H1 (cell line): Measurements from ENCODE around the gene NCAPD2. TPM values are rescaled to one million over a fixed set of nuclear protein-coding genes. Genes with fewer than 3 reads are reported as not detected.
A peak's percentile ranks its signal among the peaks of the same experiment; 100 is the strongest.

Source experiments
- ASH2L ChIP-seq: fragments of 200-600, 300-600 bp; sonication (generic); IDR thresholded peaks from one replicate; pipeline ENCODE4 v1.7.1; 2017; ENCODE audit warnings: low read length
- ATF2 ChIP-seq: IDR thresholded peaks from 2 replicates; pipeline ENCODE4 v1.6.1; 2012; ENCODE audit warnings: low read length, inconsistent platforms
- BACH1 ChIP-seq: IDR thresholded peaks from 2 replicates; pipeline ENCODE4 v1.6.1; 2012; ENCODE audit warnings: low read length, improper control_type of control experiment
- CREB1 ChIP-seq: IDR thresholded peaks from 2 replicates; pipeline ENCODE4 v1.6.1; 2012; ENCODE audit warnings: inconsistent platforms
- EZH2 ChIP-seq: fragments of 200-600 bp; sonication (generic); IDR thresholded peaks from 2 replicates; pipeline ENCODE4 v1.7.1; 2012; ENCODE audit warnings: low read depth, mild to moderate bottlenecking, moderate library complexity, low read length, inconsistent platforms; ENCODE audit not compliant: severe bottlenecking
- KDM1A ChIP-seq: fragments of 200-600, 300-600 bp; sonication (generic); IDR thresholded peaks from 2 replicates; pipeline ENCODE4 v1.7.1; 2016; ENCODE audit warnings: mild to moderate bottlenecking, low read length, borderline replicate concordance
- NANOG ChIP-seq: IDR thresholded peaks from 2 replicates; pipeline ENCODE4 v1.6.1; 2011; ENCODE audit warnings: low read length, low read depth, mild to moderate bottlenecking, inconsistent platforms; ENCODE audit not compliant: insufficient read depth, poor library complexity, severe bottlenecking
- PHF8 ChIP-seq: fragments of 200-600 bp; sonication (generic); conservative IDR thresholded peaks from 2 replicates; pipeline ENCODE4 v1.7.1; 2012; ENCODE audit warnings: low read depth, mild to moderate bottlenecking, inconsistent platforms, low read length, moderate library complexity
- POU5F1 ChIP-seq: IDR thresholded peaks from 2 replicates; pipeline ENCODE4 v1.6.1; 2011; ENCODE audit warnings: low read depth, mild to moderate bottlenecking, low read length, moderate library complexity
- RAD21 ChIP-seq, 2 experiments: IDR thresholded peaks in 1 of 2; conservative IDR thresholded peaks in 1 of 2; 2 replicates each; pipeline ENCODE4 v1.6.1; 2011; ENCODE audit warnings: low read depth in 2 of 2, low read length in 2 of 2, improper control_type of control experiment in 1 of 2, inconsistent platforms in 1 of 2, mild to moderate bottlenecking in 1 of 2, moderate library complexity in 1 of 2
- RFX5 ChIP-seq: IDR thresholded peaks from 2 replicates; pipeline ENCODE4 v1.6.1; 2011; ENCODE audit warnings: low read depth, low read length, improper control_type of control experiment, borderline replicate concordance
- RXRA ChIP-seq: IDR thresholded peaks from 2 replicates; pipeline ENCODE4 v1.6.1; 2011; ENCODE audit warnings: low read depth, mild to moderate bottlenecking, low read length, moderate library complexity; ENCODE audit not compliant: insufficient read depth
- SIX5 ChIP-seq: IDR thresholded peaks from 2 replicates; pipeline ENCODE4 v1.6.1; 2011; ENCODE audit warnings: mild to moderate bottlenecking, low read depth, low read length
- SP2 ChIP-seq: IDR thresholded peaks from 2 replicates; pipeline ENCODE4 v1.6.1; 2012; ENCODE audit warnings: mild to moderate bottlenecking, low read length, inconsistent platforms
- SP4 ChIP-seq: IDR thresholded peaks from 2 replicates; pipeline ENCODE4 v1.6.1; 2012; ENCODE audit warnings: low read length, inconsistent platforms
- TAF1 ChIP-seq: IDR thresholded peaks from 2 replicates; pipeline ENCODE4 v1.6.1; 2011; ENCODE audit warnings: mild to moderate bottlenecking, low read depth, low read length
- TBP ChIP-seq: IDR thresholded peaks from 2 replicates; pipeline ENCODE4 v1.6.1; 2011; ENCODE audit warnings: low read depth, low read length, improper control_type of control experiment
- TCF12 ChIP-seq: IDR thresholded peaks from 2 replicates; pipeline ENCODE4 v1.6.1; 2011; ENCODE audit warnings: low read depth, mild to moderate bottlenecking, low read length
- TEAD4 ChIP-seq: IDR thresholded peaks from 2 replicates; pipeline ENCODE4 v1.6.1; 2012; ENCODE audit warnings: low read depth, low read length, inconsistent platforms, mixed read lengths
- YY1 ChIP-seq: IDR thresholded peaks from 2 replicates; pipeline ENCODE4 v1.6.1; 2011; ENCODE audit warnings: low read depth, mild to moderate bottlenecking, low read length
- polyA plus RNA-seq, 7 experiments: library from polyadenylated mRNA; depleted of rRNA in 3 of 7; stranded (reverse) in 5 of 7; unstranded in 2 of 7; fragments of >200 nt in 5 of 7; fragments of 200-250 nt in 2 of 7; gene quantifications; 1 replicate in 5 of 7; 2 replicates in 1 of 7; 4 replicates in 1 of 7; pipeline versions ENCODE4 v1.2.1 to v1.2.3, GENCODE V29; 2011 to 2013; ENCODE audit warnings: missing spikeins in 2 of 7, mixed read lengths in 2 of 7
- total RNA-seq: library from RNA; stranded (reverse); fragmentation: NEBNext Ultra II Directional; extraction: Animal tissue kit (Norgen Biotek cat#: 25700); gene quantifications from 2 replicates; pipeline ENCODE4 v1.2.1, GENCODE V29; 2021

The NCAPD2 gene
- total and polyA plus RNA-seq, 2 of the 8 experiments (the other 6 are each of a cell fraction or from before 2014, with no cell fraction given), result 55.8 to 132 TPM

GRCh38 chr12:6465467-6466183 is 28.3 kb upstream of the NCAPD2 start (continued):
- TF ChIP-seq CREB1 (no peak), EZH2 (no peak), ASH2L (no peak), RXRA (no peak), YY1 (0 out of 2 replicates have a peak, but pooled peaks have one; percentile 14), ATF2 (no peak), SP2 (no peak), BACH1 (no peak), SIX5 (no peak), TAF1 (no peak), RAD21 (IDR thresholded peaks at IDR 0.05 in 1 of 2, conservative IDR thresholded peaks at IDR 0.05 in 1 of 2; ENCODE audit: low read depth in 2 of 2, low read length in 2 of 2) (peak; percentile 99 to 100), TBP (no peak), NANOG (no peak), TCF12 (no peak), PHF8 (no peak), RFX5 (no peak), POU5F1 (no peak), TEAD4 (no peak), SP4 (no peak), KDM1A (no peak)
- TF ChIP-seq, all 59 proteins: peak for 4
